ENCODE measurements around the gene FBP1.

The FBP1 gene

GRCh38 chr9:94639061-94639998, at the start of gene FBP1:
FBP1 (minus strand) TSS chr9:94639518; CDS start chr9:94639310, 208 bp downstream.
- DNase-seq, result peak; percentile 29

DNA sequence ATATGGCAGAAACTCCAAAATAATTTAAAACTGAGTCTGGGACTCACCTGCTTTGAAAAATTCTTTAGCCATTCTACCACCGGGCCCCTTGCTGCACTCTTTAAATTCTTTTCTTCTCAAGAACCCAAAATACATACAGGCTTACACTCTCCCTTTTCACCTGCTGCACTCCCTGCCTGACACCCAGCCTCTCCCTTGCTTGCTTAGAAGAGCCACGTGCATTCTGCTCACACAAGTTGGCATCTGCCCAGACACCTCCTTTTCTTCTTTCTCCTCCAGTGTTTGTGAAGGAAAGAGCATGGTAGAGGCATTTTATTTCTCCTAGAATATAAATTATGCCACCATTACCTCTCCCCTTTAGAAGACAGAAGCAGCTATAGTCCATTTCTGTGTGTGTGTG, 48.1 kb upstream of the FBP1 start:
- no peak for DNase-seq

GRCh38 chr9:94685359-94685758, 46.0 kb upstream of the FBP1 start:
- DNase-seq, result no peak

GRCh38 chr9:94681508-94681907, 42.2 kb upstream of the FBP1 start:
- peak; percentile 52 for DNase-seq

DNA sequence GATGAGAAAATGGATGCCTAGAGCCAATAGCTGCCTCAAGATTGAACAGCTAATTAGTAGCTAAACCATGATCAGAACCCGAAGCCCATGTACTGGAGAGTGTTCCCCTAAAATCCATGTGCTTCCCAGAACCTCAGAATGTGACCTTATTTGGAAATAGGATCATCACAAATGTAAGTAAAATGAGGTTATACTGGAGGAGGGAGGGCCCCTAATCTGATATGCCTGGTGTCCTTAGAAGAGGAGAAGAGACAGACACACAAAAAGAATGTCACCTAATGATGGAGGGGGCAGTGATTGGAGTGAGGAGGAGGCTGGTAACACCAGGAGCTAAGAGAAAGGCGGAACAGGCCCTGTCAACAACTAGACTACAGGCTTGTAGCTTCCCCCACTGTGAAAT, 41.3 kb upstream of the FBP1 start:
- no peak for DNase-seq

GRCh38 chr9:94680020-94680419, 40.7 kb upstream of the FBP1 start:
- no peak for DNase-seq

DNA sequence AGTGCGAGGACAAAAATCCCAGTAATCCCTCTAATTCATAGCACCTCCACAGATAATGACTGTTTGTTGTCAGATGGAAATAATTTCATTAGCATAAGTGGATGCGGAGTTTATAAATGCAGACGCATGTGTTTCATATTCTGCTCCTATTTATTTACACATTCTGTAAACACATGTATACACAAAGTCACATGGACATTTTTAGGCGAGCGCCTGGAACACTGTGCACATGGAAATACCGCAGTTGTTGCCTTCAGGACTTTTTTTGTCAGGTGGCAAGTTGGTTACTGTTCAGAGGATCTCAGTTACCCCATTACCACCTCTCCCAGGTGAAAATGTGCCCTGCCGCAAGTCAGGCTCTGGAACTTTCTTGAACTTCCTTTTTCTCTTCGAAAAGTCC, 40.3 kb upstream of the FBP1 start:
- no peak for DNase-seq

- no peak for DNase-seq
Observed at GRCh38 chr9:94677929-94678328, 38.6 kb upstream of the FBP1 start.

GRCh38 chr9:94676446-94677131, 37.3 kb upstream of the FBP1 start:
- no peak for DNase-seq

- no peak for DNase-seq
Observed at GRCh38 chr9:94675008-94675881, 35.9 kb upstream of the FBP1 start.

GRCh38 chr9:94672811-94673487, 33.6 kb upstream of the FBP1 start:
- no peak for DNase-seq

- peak; percentile 44 for DNase-seq
Observed at GRCh38 chr9:94668928-94669729, 29.8 kb upstream of the FBP1 start.

- no peak for DNase-seq
Observed at GRCh38 chr9:94668418-94668927, 29.2 kb upstream of the FBP1 start.

DNA sequence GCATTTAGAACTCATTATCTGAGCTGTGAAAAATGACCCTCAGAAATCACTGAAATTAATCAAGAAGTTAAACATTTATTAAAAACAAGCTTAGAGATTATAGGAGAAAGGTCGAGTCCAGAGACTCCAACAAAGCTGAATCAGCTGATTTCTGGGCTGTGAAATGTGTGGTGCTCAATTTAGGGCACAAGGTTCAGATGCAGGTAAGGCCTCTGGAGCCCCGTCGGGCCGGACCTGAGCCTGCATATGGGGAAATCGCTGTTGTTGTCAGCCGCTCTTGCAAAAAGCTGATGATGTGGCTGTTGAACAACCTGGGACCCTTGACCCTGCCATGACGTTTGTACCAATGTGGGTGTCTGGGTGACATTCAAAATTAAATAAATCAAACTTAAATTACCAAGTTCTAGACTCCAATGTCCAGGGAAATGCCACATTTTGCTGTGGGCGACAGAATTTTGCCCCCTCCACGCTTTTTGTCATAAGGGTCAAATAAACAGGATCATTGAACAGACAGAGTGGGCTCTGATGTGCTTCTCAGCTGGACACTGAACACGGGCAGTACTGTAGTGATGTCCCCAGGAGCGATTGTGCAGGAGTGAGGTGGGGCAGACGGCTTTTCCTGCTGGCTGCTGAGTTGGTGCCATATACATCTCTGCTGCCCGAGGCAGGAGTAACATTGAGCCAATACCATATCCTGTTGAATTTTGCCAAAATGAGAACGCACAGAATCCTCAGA, 27.2 kb upstream of the FBP1 start:
- no peak for DNase-seq

- DNase-seq, result no peak
Observed at GRCh38 chr9:94665613-94666012, 26.3 kb upstream of the FBP1 start.

DNA sequence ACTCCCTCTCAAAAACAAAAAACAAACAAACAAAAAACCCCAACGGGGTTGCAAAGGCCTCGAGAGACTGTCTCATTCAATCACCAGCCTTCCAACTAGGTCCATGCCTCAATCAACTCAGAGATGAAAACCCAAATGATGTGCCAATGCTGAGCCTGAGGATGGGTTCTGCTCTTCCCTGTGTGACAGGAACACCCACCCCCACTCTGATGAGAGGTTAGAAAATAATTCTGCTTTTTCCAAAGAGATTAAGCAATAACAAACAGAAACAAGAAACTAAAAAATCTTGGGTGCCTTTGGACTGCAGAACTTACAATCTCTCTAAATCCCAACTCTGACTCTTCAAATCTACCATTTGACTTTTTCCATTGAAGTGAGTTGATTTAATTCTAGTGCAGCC, 25.5 kb upstream of the FBP1 start:
- DNase-seq, result no peak

DNA sequence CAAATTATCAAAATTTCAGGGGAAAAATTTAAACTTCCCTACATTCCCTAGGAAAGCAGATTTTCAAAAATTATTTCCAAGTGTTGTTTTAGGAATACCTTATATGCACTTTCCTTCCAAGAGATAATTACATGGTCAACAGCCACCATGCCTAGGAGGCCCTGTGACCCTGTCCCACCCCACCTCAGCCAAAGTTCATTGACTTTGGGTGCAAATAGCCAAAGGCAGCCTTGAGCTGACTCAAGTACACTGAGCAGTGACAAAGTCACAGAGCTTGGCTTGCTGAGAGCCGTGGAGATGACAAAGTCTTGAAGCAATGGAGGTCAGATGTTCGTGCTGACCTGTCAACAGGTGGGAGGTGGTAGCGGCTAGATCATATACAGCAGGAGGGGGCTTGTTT, 24.3 kb upstream of the FBP1 start:
- no peak for DNase-seq

GRCh38 chr9:94663140-94663539, 23.8 kb upstream of the FBP1 start:
- no peak for DNase-seq

DNA sequence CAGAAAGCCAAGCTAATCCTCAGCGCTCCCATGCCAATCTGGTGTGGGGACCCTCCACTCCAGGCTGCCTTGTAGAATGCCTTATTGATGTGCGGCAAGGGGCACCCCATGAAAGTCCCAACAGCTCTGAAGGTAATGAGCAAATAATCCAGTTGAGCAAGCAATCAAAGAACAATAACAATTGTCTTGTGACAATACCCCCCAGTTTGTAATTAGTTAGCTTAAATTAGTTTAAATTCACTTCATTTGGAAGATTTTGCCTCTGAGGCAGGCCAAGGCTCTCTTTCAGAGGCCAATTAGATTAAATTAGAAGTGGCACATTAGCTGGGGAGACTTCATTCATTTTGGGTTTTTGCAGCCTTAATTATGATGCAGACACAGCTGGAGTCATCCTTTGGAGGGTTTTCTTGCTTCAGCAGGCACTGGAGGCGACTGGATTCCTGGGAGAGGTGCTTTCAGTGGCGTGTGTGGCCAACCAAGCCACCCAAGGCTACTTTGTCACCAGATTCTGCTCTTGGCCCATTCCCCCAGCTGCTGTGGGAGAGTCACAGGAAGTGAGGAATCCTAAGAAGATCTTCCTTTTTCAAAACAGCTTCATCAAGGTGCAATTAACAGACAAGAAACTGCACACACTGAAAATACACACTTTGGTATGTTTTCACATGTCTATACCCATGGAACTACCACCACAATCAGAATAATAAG, 17.9 kb upstream of the FBP1 start:
- DNase-seq, result no peak

- DNase-seq, result no peak
Observed at GRCh38 chr9:94656200-94656599, 16.9 kb upstream of the FBP1 start.

Measured in activated gamma-delta T cell treated with Interleukin-2 at 50 U/mL for 16 hours (primary cell).